ENCODE data around the gene FTH1.

DNA sequence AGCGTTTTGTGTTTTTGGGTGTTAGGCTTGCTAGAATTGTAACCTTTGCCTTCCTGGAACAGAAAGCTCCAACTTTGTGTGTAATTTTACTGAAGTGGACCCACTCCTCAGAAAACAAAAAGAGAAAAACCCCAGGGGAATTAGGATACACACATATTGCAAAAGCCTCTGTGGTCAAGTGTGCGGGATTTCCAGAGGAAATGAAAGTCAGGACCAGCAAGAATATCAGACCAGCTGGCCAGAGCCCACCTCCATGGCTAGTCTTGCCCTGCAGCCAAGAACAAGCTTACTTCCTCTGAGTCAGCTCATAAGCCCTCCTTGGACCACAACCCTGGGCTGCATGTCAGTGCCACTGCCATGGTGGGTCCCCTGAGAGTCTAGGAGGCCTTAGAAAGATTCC lies 37.0 kb upstream of the FTH1 start:
- TF ChIP-seq GATA2 (IDR thresholded peaks at IDR 0.05; ENCODE audit: low read depth, low read length), result no peak
- TF ChIP-seq GATA3 (IDR thresholded peaks at IDR 0.05; ENCODE audit: low read depth, low read length), result no peak

All from SH-SY5Y (cell line).